HepG2 (cell line): ENCODE measurements around the gene SS18L1. TPM values are rescaled to one million over a fixed set of nuclear protein-coding genes. Genes with fewer than 3 reads are reported as not detected.

Source experiments
- CENPT ChIP-seq: sonication (generic); formaldehyde crosslinking; IDR thresholded peaks from 2 replicates; pipeline ENCODE4 v1.8.0; 2022; ENCODE audit warnings: low read depth, mild to moderate bottlenecking, moderate library complexity, missing genetic modification reagents
- DMAP1 ChIP-seq: IDR thresholded peaks from 2 replicates; pipeline ENCODE4 v1.6.1; 2016
- HOXA9 ChIP-seq: sonication (generic); formaldehyde crosslinking; IDR thresholded peaks from 2 replicates; pipeline ENCODE4 v1.8.1; 2022; ENCODE audit warnings: missing genetic modification reagents, mild to moderate bottlenecking, moderate library complexity, borderline replicate concordance
- NFKBIZ ChIP-seq: IDR thresholded peaks from 2 replicates; pipeline ENCODE4 v1.6.1; 2018; ENCODE audit warnings: missing genetic modification reagents, missing compliant biosample characterization
- PHF21A ChIP-seq: sonication (generic); formaldehyde crosslinking; IDR thresholded peaks from 2 replicates; pipeline ENCODE4 v1.5.0; 2020; ENCODE audit warnings: mild to moderate bottlenecking, missing genetic modification reagents
- PTBP1 ChIP-seq: fragments of 200-400 bp; formaldehyde crosslinking; IDR thresholded peaks from 2 replicates; pipeline ENCODE4 v1.6.1; 2018; ENCODE audit warnings: low read length, low read depth; ENCODE audit not compliant: poor library complexity, severe bottlenecking
- SPEN ChIP-seq: sonication (generic); formaldehyde crosslinking; IDR thresholded peaks from 2 replicates; pipeline ENCODE4 v1.5.1; 2020; ENCODE audit warnings: low read depth, mild to moderate bottlenecking, missing genetic modification reagents
- TCF12 ChIP-seq, 2 experiments: fragments of 450-650 bp in 1 of 2; sonication (generic) in 1 of 2; formaldehyde crosslinking in 1 of 2; IDR thresholded peaks; 2 replicates each; pipeline versions ENCODE4 v1.6.1 to v1.8.0; 2017 to 2022; ENCODE audit warnings: antibody characterized with exemption in 1 of 2, mild to moderate bottlenecking in 1 of 2, missing genetic modification reagents in 1 of 2, moderate library complexity in 1 of 2
- TGIF2 ChIP-seq: IDR thresholded peaks from 2 replicates; pipeline ENCODE4 v1.6.1; 2016; ENCODE audit warnings: control low read depth, missing compliant biosample characterization
- ZFP91 ChIP-seq: sonication (generic); formaldehyde crosslinking; IDR thresholded peaks from 2 replicates; pipeline ENCODE4 v1.9.0; 2022; ENCODE audit warnings: missing genetic modification reagents, mild to moderate bottlenecking, borderline replicate concordance
- ZNF225 ChIP-seq: sonication (generic); formaldehyde crosslinking; IDR thresholded peaks from 2 replicates; pipeline ENCODE4 v1.4.0; 2020; ENCODE audit warnings: mild to moderate bottlenecking, missing genetic modification reagents
- ZNF264 ChIP-seq: sonication (generic); formaldehyde crosslinking; IDR thresholded peaks from 2 replicates; pipeline ENCODE4 v1.4.0; 2020; ENCODE audit warnings: missing genetic modification reagents
- ZNF280B ChIP-seq: sonication (generic); formaldehyde crosslinking; IDR thresholded peaks from 2 replicates; pipeline ENCODE4 v1.5.0; 2020; ENCODE audit warnings: missing genetic modification reagents, mild to moderate bottlenecking, borderline replicate concordance
- ZNF33B ChIP-seq: sonication (generic); formaldehyde crosslinking; IDR thresholded peaks from 2 replicates; pipeline ENCODE4 v1.5.1; 2020; ENCODE audit warnings: mild to moderate bottlenecking, missing genetic modification reagents
- ZNF770 ChIP-seq: sonication (generic); formaldehyde crosslinking; IDR thresholded peaks from 2 replicates; pipeline ENCODE4 v1.5.0; 2020; ENCODE audit warnings: mild to moderate bottlenecking, missing genetic modification reagents
- ZNF776 ChIP-seq: sonication (generic); formaldehyde crosslinking; IDR thresholded peaks from 2 replicates; pipeline ENCODE4 v1.4.0; 2020; ENCODE audit warnings: mild to moderate bottlenecking, missing genetic modification reagents
- ZNF850 ChIP-seq: sonication (generic); formaldehyde crosslinking; conservative IDR thresholded peaks from 2 replicates; pipeline ENCODE4 v1.9.0; 2021; ENCODE audit warnings: mild to moderate bottlenecking, missing genetic modification reagents
- polyA plus RNA-seq, 8 experiments: library from polyadenylated mRNA; depleted of rRNA in 3 of 8; stranded (reverse) in 7 of 8; unstranded in 1 of 8; fragments of >200 nt; fragmentation: Illumina TruSeq in 4 of 8; extraction: Trizol in 4 of 8; gene quantifications; 2 replicates each; pipeline versions ENCODE4 v1.2.1 to v1.2.3, GENCODE V29; 2011 to 2016; ENCODE audit warnings: low read depth in 4 of 8, missing spikeins in 1 of 8, mixed read lengths in 1 of 8; ENCODE audit not compliant: insufficient read depth in 1 of 8
- total RNA-seq, 5 experiments: library from RNA; depleted of rRNA; stranded (reverse); fragments of >200 nt; fragmentation: Illumina TruSeq; extraction: Trizol; gene quantifications; 2 replicates each; pipeline ENCODE4 v1.2.3, GENCODE V29; 2016; ENCODE audit warnings: low read depth in 1 of 5
- TF ChIP-seq, protein P1 (sequence below): sonication (generic); formaldehyde crosslinking; IDR thresholded peaks from 2 replicates; pipeline ENCODE4 v1.4.0; 2020; ENCODE audit warnings: missing genetic modification reagents
- TF ChIP-seq, protein P2 (sequence below): sonication (generic); formaldehyde crosslinking; IDR thresholded peaks from 2 replicates; pipeline ENCODE4 v1.8.0; 2022; ENCODE audit warnings: mild to moderate bottlenecking, missing genetic modification reagents

SS18L1 gene
- total and polyA plus RNA-seq, 2 of the 13 experiments (the other 11 are each of a cell fraction or from before 2014, with no cell fraction given): 17.8 to 27.6 TPM

GRCh38 chr20:62143957-62144825 is 622 bp downstream of the SS18L1 start (continued):
- TF ChIP-seq ZNF280B (CRISPR knock-in tag) (peak; percentile 78; the same call in 1 of the 2 replicates), ZNF776 (CRISPR knock-in tag) (peak; percentile 71; the same call in 1 of the 2 replicates), ZNF770 (peak; percentile 9; the same call in 1 of the 2 replicates), PHF21A (peak; percentile 31; the same call in 1 of the 2 replicates), SPEN (CRISPR knock-in tag) (peak; percentile 75; the same call in 1 of the 2 replicates), NFKBIZ (peak; percentile 18), TGIF2 (CRISPR knock-in tag) (peak; percentile 86; the same call in 1 of the 2 replicates), TCF12 (IDR thresholded peaks at IDR 0.05) (no peak), TCF12 (CRISPR knock-in tag; IDR thresholded peaks at IDR 0.05) (peak; percentile 58; the same call in 1 of the 2 replicates), PTBP1 (peak; percentile 33), ZNF850 (CRISPR knock-in tag) (no peak), HOXA9 (peak; percentile 21; the same call in 1 of the 2 replicates), CENPT (no peak), ZNF264 (CRISPR knock-in tag) (0 out of 2 replicates have a peak, but pooled peaks have one; percentile 20), ZFP91 (CRISPR knock-in tag) (0 out of 2 replicates have a peak, but pooled peaks have one; percentile 30), ZNF33B (CRISPR knock-in tag) (no peak), DMAP1 (CRISPR knock-in tag) (peak; percentile 61; the same call in 1 of the 2 replicates), ZNF225 (CRISPR knock-in tag) (peak; percentile 85)
- TF ChIP-seq, protein P1, sequence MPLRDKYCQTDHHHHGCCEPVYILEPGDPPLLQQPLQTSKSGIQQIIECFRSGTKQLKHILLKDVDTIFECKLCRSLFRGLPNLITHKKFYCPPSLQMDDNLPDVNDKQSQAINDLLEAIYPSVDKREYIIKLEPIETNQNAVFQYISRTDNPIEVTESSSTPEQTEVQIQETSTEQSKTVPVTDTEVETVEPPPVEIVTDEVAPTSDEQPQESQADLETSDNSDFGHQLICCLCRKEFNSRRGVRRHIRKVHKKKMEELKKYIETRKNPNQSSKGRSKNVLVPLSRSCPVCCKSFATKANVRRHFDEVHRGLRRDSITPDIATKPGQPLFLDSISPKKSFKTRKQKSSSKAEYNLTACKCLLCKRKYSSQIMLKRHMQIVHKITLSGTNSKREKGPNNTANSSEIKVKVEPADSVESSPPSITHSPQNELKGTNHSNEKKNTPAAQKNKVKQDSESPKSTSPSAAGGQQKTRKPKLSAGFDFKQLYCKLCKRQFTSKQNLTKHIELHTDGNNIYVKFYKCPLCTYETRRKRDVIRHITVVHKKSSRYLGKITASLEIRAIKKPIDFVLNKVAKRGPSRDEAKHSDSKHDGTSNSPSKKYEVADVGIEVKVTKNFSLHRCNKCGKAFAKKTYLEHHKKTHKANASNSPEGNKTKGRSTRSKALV: peak; percentile 99
- TF ChIP-seq, protein P2, sequence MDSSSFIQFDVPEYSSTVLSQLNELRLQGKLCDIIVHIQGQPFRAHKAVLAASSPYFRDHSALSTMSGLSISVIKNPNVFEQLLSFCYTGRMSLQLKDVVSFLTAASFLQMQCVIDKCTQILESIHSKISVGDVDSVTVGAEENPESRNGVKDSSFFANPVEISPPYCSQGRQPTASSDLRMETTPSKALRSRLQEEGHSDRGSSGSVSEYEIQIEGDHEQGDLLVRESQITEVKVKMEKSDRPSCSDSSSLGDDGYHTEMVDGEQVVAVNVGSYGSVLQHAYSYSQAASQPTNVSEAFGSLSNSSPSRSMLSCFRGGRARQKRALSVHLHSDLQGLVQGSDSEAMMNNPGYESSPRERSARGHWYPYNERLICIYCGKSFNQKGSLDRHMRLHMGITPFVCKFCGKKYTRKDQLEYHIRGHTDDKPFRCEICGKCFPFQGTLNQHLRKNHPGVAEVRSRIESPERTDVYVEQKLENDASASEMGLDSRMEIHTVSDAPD (CRISPR knock-in tag): 0 out of 2 replicates have a peak, but pooled peaks have one; percentile 48
